SK-N-MC (cell line): ENCODE results near the gene CAMTA1.

Source experiments
- EZH2 ChIP-seq: fragments of 200-600 bp; sonication (generic); IDR thresholded peaks from one replicate; pipeline ENCODE4 v1.6.1; 2017; ENCODE audit warnings: antibody characterized with exemption
- POLR2AphosphoS5 ChIP-seq: IDR thresholded peaks from 2 replicates; pipeline ENCODE4 v1.6.1; 2012; ENCODE audit warnings: mild to moderate bottlenecking, low read depth, low read length, borderline replicate concordance

- TF ChIP-seq POLR2AphosphoS5 (no peak), EZH2 (no peak)
Measured at GRCh38 chr1:7404046-7404742, 618.9 kb downstream of the CAMTA1 start.
